GM12872 (cell line): ENCODE results near the gene TMPRSS9.

Experiments
- TF ChIP-seq, protein P1 (sequence below): IDR thresholded peaks from 3 replicates; pipeline ENCODE4 v1.5.1; 2011; ENCODE audit warnings: low read depth, mild to moderate bottlenecking, low read length, moderate library complexity; ENCODE audit not compliant: insufficient read depth

Gene TMPRSS9

DNA sequence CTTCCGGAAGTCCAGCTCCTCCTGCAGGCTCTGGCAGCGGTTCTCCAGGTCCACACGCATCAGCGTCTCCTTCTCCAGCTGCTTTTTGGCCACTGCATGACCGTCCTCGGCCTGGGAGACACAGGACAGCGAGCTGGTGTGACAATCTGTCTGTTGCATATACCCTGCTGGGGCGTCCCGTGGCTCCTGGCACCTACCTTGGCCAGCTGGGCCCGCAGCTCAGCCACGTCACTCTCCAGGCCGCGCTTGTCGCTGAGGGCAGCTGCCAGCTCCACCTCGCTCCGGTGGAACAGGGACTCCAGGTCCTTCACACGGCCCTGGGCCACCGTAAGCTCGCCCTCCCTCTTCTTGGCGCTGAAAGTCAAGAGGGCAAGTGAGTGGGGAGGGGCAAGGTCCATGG, 78.1 kb downstream of the TMPRSS9 start:
- TF ChIP-seq, protein P1, sequence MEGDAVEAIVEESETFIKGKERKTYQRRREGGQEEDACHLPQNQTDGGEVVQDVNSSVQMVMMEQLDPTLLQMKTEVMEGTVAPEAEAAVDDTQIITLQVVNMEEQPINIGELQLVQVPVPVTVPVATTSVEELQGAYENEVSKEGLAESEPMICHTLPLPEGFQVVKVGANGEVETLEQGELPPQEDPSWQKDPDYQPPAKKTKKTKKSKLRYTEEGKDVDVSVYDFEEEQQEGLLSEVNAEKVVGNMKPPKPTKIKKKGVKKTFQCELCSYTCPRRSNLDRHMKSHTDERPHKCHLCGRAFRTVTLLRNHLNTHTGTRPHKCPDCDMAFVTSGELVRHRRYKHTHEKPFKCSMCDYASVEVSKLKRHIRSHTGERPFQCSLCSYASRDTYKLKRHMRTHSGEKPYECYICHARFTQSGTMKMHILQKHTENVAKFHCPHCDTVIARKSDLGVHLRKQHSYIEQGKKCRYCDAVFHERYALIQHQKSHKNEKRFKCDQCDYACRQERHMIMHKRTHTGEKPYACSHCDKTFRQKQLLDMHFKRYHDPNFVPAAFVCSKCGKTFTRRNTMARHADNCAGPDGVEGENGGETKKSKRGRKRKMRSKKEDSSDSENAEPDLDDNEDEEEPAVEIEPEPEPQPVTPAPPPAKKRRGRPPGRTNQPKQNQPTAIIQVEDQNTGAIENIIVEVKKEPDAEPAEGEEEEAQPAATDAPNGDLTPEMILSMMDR = no peak

DNA sequence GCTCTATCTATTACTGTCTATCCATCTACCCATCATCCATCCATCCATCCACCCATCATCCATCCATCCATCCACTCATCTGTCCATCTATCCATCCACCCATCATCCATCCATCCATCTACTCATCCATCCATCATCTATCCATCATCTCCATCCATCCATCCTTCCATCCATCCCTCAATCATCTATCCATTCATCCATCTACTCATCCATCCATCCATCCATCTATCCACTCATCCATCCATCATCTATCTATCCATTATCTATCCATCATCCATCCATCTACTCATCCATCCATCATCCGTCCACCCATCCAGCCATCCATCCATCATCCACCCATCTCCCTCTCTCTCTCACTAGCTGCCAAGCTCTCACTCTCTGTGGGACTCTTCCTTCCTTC, 80.5 kb downstream of the TMPRSS9 start:
- TF ChIP-seq, protein P1 = no peak

DNA sequence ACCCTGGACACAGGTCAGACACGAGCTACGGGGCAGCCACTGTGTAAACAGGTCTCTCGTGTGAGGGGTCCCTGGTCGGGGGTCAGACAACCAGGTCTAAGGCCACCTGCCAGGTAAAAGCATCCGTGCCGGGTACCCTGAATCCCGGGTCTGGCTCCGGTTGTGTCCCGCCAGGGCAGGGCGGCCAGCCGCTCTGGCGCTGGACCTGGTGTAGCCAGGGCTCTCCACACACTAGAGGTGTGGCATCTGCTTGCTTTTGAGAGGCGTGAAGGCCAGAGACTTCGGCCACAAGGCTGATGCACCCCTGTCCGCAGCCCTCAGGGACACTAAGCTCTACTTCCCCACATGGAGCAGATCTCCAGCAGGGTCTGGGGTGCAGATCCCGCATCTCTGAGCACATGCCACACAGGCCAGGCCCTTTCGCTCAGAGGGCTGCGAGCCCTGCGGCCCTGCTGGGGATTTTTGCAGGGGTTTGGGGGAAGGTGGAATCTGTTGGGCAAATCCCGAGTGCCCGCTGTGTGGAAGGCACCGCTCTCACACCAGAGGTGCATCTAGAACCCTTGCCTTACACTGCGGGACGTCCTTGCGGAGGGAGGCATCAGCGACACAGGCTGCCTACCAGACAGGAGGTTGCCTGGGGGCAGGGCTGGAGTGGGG, 81.2 kb downstream of the TMPRSS9 start:
- TF ChIP-seq, protein P1 = no peak

DNA sequence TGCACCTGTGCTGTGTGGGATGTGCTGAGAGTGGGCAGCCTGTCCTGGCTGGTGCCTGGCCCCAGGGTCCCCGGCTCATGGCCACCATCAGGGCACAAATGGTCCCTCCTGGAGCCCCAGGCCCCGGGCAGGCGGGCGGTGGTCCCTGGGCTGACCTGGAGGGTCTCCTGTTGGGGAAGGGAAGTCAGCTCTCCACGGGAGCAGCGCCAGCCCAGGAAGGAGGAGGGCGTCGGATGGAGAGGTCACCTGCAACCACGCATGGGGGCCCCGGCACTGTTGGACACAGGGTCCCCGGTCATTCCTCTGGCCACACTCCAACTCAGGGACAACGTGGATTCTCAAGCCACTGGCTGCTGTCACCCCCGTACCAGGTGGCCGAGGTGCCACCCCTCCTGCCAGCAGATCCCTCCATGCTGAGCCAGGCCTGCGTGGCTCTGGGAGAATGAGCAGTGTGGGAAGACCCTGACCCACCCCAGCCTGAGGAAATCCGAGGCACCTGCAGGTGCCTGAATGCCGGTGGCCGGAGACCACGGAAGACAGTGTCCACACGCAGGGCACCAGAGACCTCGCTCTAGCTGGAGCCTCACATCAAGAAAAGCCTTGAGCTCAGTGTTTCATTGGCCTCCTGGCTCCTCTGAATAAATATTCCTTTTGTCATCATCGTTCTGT, 83.2 kb downstream of the TMPRSS9 start:
- TF ChIP-seq, protein P1 = no peak

DNA sequence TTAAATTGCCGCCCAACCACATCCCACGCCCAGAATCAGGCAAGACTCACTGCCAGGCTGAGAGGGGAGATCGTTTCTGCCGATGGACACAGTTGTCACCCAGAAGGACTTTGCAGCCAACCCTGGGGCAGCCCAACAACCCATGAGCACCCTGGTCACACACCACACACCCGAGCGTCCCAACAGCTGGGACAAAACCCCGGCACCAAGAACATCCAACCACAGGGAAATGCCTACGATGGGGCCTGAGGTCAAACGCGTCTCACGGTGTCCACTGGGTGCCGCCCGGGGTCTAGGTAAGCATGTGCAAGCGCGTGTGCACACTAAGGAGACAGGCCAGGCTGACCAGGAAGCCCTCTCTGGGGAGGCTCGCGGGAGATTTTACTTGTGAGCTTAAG, 83.7 kb downstream of the TMPRSS9 start:
- TF ChIP-seq, protein P1 = no peak

DNA sequence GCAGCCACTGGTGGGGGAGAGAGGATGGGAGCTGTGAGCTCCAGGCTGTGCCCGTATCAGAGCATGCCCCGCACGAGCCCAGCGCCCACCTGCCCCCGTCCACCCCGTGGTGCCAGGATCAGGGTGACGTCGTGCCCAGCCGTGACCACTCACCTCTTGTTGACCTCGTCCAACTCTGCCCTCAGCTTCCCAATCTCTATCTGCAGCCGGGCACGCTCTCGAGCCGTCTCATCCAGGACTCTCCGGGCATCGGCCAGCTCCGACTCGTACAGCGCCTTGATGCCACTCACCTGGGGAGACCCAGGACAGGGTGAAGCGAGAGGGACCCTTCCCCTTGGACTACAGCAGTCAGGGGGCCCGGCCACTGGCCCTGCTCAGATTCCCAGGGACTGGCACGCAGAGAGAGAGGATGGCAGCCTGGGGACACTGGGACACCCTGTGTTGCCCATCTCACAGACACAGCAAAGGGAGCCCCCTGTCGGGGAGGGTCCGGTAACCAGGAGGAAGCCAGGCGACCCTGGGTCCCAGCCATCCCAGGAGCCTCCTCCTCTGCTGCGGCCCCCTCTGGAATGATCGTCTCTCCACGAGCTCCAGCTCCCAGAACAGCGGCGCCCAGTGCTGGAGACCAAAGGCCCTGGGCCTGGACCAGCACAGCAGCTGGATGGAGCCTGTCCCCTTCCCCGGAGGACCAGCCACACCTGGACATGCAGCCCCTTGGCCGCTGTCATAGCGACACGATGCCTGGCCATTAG, 84.4 kb downstream of the TMPRSS9 start:
- TF ChIP-seq, protein P1 = no peak

DNA sequence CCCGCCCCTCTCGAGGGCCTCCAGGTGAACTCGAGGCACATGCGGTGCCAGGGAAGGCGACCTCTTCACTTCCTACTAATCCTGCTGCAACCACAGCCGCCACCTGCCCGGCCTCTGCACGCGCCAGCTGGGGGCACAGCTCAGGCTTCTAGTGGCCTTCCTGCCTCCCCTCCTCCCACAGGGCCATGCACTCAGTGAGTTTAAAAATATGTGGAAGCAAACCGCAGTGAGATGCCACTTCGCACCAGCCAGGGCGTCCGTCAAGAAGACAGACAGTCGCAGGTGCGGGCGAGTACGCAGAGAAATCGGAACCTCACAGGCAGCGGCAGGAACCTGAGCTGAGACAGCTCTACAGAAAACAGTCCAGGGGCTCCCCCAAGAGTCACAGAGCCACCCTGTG, 86.3 kb downstream of the TMPRSS9 start:
- TF ChIP-seq, protein P1 = no peak
